Ovary (tissue), 9 donors: ENCODE data around the gene SLC22A1. TPM values are rescaled to one million over a fixed set of nuclear protein-coding genes. Genes with fewer than 3 reads are reported as not detected.

Experiments
- DNase-seq, 5 donors: peaks; one replicate each; pipeline ENCODE4 v3.0.0-alpha.2; 2019 to 2020
- H3K27ac ChIP-seq, 2 donors: fragments of 200-600 bp; one replicate each; pipeline versions ENCODE4 v1.5.1 to v1.8.0; 2019 to 2022
- H3K27me3 ChIP-seq: fragments of 200-600 bp; one replicate; pipeline ENCODE4 v1.8.0; 2022
- H3K36me3 ChIP-seq: fragments of 200-600 bp; sonication (generic); one replicate; pipeline ENCODE4 v1.5.1; 2019
- H3K4me1 ChIP-seq: one replicate; pipeline ENCODE4 v1.8.1; 2013; ENCODE audit warnings: mild to moderate bottlenecking, moderate library complexity; ENCODE audit not compliant: insufficient read depth
- H3K4me3 ChIP-seq: fragments of 200-600 bp; sonication (generic); one replicate; pipeline ENCODE4 v1.5.1; 2017
- H3K9me3 ChIP-seq, 2 donors: fragments of 200-600 bp in 1 of 2; sonication (generic) in 1 of 2; one replicate each; pipeline versions ENCODE4 v1.5.1 to v1.8.1; 2013 to 2019; ENCODE audit warnings: mild to moderate bottlenecking in 1 of 2, moderate library complexity in 1 of 2
- CTCF ChIP-seq, 3 donors: fragments of 450-650 bp in 2 of 3; fragments of 200-600 bp in 1 of 3; IDR thresholded peaks; one replicate each; pipeline versions ENCODE4 v1.5.1 to v1.8.0; 2016 to 2022; ENCODE audit warnings: antibody characterized with exemption in 3 of 3, mild to moderate bottlenecking in 1 of 3
- EP300 ChIP-seq: sonication (generic); formaldehyde crosslinking; IDR thresholded peaks from one replicate; pipeline ENCODE4 v1.6.1; 2017; ENCODE audit warnings: antibody characterized with exemption
- POLR2A ChIP-seq: fragments of 450-650 bp; IDR thresholded peaks from one replicate; pipeline ENCODE4 v1.6.1; 2017; ENCODE audit warnings: antibody characterized with exemption, mild to moderate bottlenecking, moderate library complexity
- WGBS, 3 donors: extraction: QIAGEN DNeasy Blood & Tissue Kit in 1 of 3; methylation state at CpG; one replicate each; pipeline versions ENCODE4 v1.1.5 to v1.1.7; 2013 to 2017; 5-methylcytosine and 5-hydroxymethylcytosine counted together
- intact Hi-C, 4 donors: fragments of 100-400 bp; cut with DNase I; formaldehyde crosslinking; loops; one replicate each; pipeline versions ENCODE4 v1.11.0 to v1.15.1; 2022 to 2023
- polyA plus RNA-seq, 2 donors: library from polyadenylated mRNA; stranded (reverse); fragments of 200-250 nt in 1 of 2; fragments of 350-450 nt in 1 of 2; fragmentation: Illumina TruSeq in 1 of 2; extraction: RNeasy Lipid Tissue Mini Kit (QIAGEN cat#74804) in 1 of 2; gene quantifications; one replicate each; pipeline ENCODE4 v1.2.3, GENCODE V29; 2013 to 2014
- total RNA-seq, 7 donors: library from RNA; depleted of rRNA in 2 of 7; stranded (reverse); fragments of >200 nt in 2 of 7; fragmentation: NEBNext Ultra II Directional in 3 of 7; extraction: Animal tissue kit (Norgen Biotek cat#: 25700) in 3 of 7; gene quantifications; one replicate each; pipeline versions ENCODE4 v1.1.0 to v1.2.4, GENCODE V29; 2016 to 2023
- donor health status: DM: no; HTN: no; CAD: no; lungs with moderate emphysema.
- donor health status: DM: no; HTN: no; CAD: no.
- donor health status: Bipolar disorder and iron deficiency.
- donor health status: DM: yes; HTN: yes; CAD: no.
- donor health status: DM: no; HTN: no; CAD: no.
- donor health status: DM: yes; HTN: yes; CAD: no.

SLC22A1 gene
- total and polyA plus RNA-seq, 9 donors: 0.23 to 2.4 (median 1.1) TPM; not detected in 1

- DNase-seq: no peak
- intact Hi-C loops: no loop called here
- Histone ChIP-seq H3K27ac (no peak overlapping the region), H3K9me3 (no peaks in the 10 kb centered on the region), H3K4me3 (no peak overlapping the region), H3K27me3 (no peaks in the 10 kb centered on the region), H3K36me3 (no peaks in the 10 kb centered on the region), H3K4me1 (no peaks in the 10 kb centered on the region)
- 74 to 82% (median 74%) methylated on average over 6 of the region's 6 CpGs for WGBS, 3 donors
- TF ChIP-seq EP300: no peak
These were observed 25.0 kb downstream of the SLC22A1 start for GRCh38 chr6:160146454-160147145.

- intact Hi-C loops: no loop called here
- Histone ChIP-seq H3K27me3 (no peaks in the 10 kb centered on the region), H3K36me3 (no peaks in the 10 kb centered on the region), H3K4me3 (no peak overlapping the region), H3K4me1 (no peaks in the 10 kb centered on the region), H3K9me3 (no peaks in the 10 kb centered on the region), H3K27ac (no peak overlapping the region)
- TF ChIP-seq POLR2A (no peak), CTCF (IDR thresholded peaks at IDR 0.05) (no peak), EP300 (no peak)
- no peak for DNase-seq
- WGBS, 3 donors: 46 to 60% (median 47%) methylated on average over 3 of the region's 3 CpGs
These were observed 25.5 kb downstream of the SLC22A1 start for GRCh38 chr6:160147146-160147536.

GRCh38 chr6:160154471-160154870 lies 32.9 kb downstream of the SLC22A1 start:
- intact Hi-C loops: no loop called here
- Histone ChIP-seq H3K27me3 (no peaks in the 10 kb centered on the region), H3K4me1 (no peaks in the 10 kb centered on the region), H3K27ac (no peak overlapping the region), H3K36me3 (no peaks in the 10 kb centered on the region), H3K4me3 (no peak overlapping the region), H3K9me3 (no peaks in the 10 kb centered on the region)
- no peak for TF ChIP-seq EP300
- no peak for TF ChIP-seq POLR2A
- TF ChIP-seq CTCF (IDR thresholded peaks at IDR 0.05): no peak
- 96 to 98% (median 97%) methylated on average over 3 of the region's 3 CpGs for WGBS, 3 donors
- DNase-seq: no peak

GRCh38 chr6:160156842-160157241 lies 35.2 kb downstream of the SLC22A1 start:
- DNase-seq: no peak
- H3K9me3 ChIP-seq: no peaks in the 10 kb centered on the region
- no peaks in the 10 kb centered on the region for H3K36me3 ChIP-seq
- no peak overlapping the region for H3K4me3 ChIP-seq
- H3K27ac ChIP-seq: no peak overlapping the region
- H3K27me3 ChIP-seq: no peaks in the 10 kb centered on the region
- no peak for TF ChIP-seq EP300
- TF ChIP-seq POLR2A: no peak
- no peak for TF ChIP-seq CTCF (IDR thresholded peaks at IDR 0.05)
- intact Hi-C loops: loop anchor here in 1 of 4 donors (5.0 kb wide), 1 partner anchor 285 kb away; no protein-coding TSS in a partner anchor
- no peaks in the 10 kb centered on the region for H3K4me1 ChIP-seq
- WGBS, 3 donors: 64 to 88% (median 85%) methylated on average over 1 of the region's 1 CpG

- WGBS, 3 donors: 68 to 77% (median 70%) methylated on average over 6 of the region's 6 CpGs
- intact Hi-C loops: no loop called here
These were observed 38.8 kb downstream of the SLC22A1 start for GRCh38 chr6:160160450-160160849.

More at GRCh38 chr6:160160450-160160849, 38.8 kb downstream of the SLC22A1 start:
- Histone ChIP-seq H3K4me3 (no peak overlapping the region), H3K9me3 (no peaks in the 10 kb centered on the region), H3K27ac (no peak overlapping the region), H3K36me3 (no peaks in the 10 kb centered on the region), H3K27me3 (no peaks in the 10 kb centered on the region), H3K4me1 (no peaks in the 10 kb centered on the region)
- no peak for DNase-seq
- TF ChIP-seq CTCF (IDR thresholded peaks at IDR 0.05) (no peak), POLR2A (no peak), EP300 (no peak)
